Measurements from ENCODE around the gene SLC25A13.

SLC25A13 gene

GRCh38 chr7:96084881-96085553 lies 236.9 kb downstream of the SLC25A13 start:
- DNase-seq, result no peak

- no peak for DNase-seq
Measured at GRCh38 chr7:96080027-96080426, 241.9 kb downstream of the SLC25A13 start.

- DNase-seq, result peak; percentile 59
Measured at GRCh38 chr7:96076350-96076707, 245.6 kb downstream of the SLC25A13 start.

- peak; percentile 78 for DNase-seq
Measured at GRCh38 chr7:96075510-96076349, 246.2 kb downstream of the SLC25A13 start.

- DNase-seq, result no peak
Measured at GRCh38 chr7:96074871-96075270, 247.0 kb downstream of the SLC25A13 start.

Measured in DMS79 treated with DMSO at 0.1 percent for 48 hours (cell line).